Endothelial cell of umbilical vein (primary cell): ENCODE results near the gene STARD6.

ENCODE experiments used
- CTCF ChIP-seq, 2 donors: IDR thresholded peaks; 1 replicate in 1 of 2; 2 replicates in 1 of 2; pipeline ENCODE4 v1.5.1; 2011; ENCODE audit warnings: low read length in 2 of 2, mild to moderate bottlenecking in 2 of 2, moderate library complexity in 2 of 2, control low read depth in 1 of 2, inconsistent platforms in 1 of 2, low read depth in 1 of 2; ENCODE audit not compliant: insufficient read depth in 1 of 2; ENCODE audit errors: extremely low read depth in 1 of 2
- EZH2 ChIP-seq: IDR thresholded peaks from 2 replicates; pipeline ENCODE4 v1.6.1; 2012; ENCODE audit warnings: borderline replicate concordance, low read depth, mild to moderate bottlenecking, moderate library complexity, low read length, inconsistent platforms; ENCODE audit not compliant: severe bottlenecking
- FOS ChIP-seq: IDR thresholded peaks from 2 replicates; pipeline ENCODE4 v1.6.1; 2011; ENCODE audit warnings: mild to moderate bottlenecking, low read length, moderate library complexity, borderline replicate concordance; ENCODE audit not compliant: insufficient read depth
- GATA2 ChIP-seq: IDR thresholded peaks from 2 replicates; pipeline ENCODE4 v1.7.0; 2011; ENCODE audit warnings: low read depth, mild to moderate bottlenecking, moderate library complexity, mixed read lengths, low read length; ENCODE audit not compliant: insufficient read length, insufficient read depth
- JUN ChIP-seq: IDR thresholded peaks from 2 replicates; pipeline ENCODE4 v1.6.1; 2011; ENCODE audit warnings: borderline replicate concordance, low read depth; ENCODE audit not compliant: insufficient read length, insufficient read depth
- MAX ChIP-seq: IDR thresholded peaks from 2 replicates; pipeline ENCODE4 v1.6.1; 2011; ENCODE audit not compliant: insufficient read depth, insufficient read length
- POLR2A ChIP-seq: IDR thresholded peaks from 2 replicates; pipeline ENCODE4 v1.6.1; 2012; ENCODE audit warnings: low read depth, mild to moderate bottlenecking, control low read depth, low read length
- POLR2AphosphoS5 ChIP-seq: IDR thresholded peaks from 2 replicates; pipeline ENCODE4 v1.6.1; 2012; ENCODE audit warnings: low read depth, mild to moderate bottlenecking, control low read depth, low read length, moderate library complexity; ENCODE audit not compliant: insufficient read depth

GRCh38 chr18:54284981-54285785 lies 72.5 kb downstream of the STARD6 start:
- TF ChIP-seq CTCF (IDR thresholded peaks at IDR 0.05; ENCODE audit: extremely low read depth in 1 of 2, insufficient read depth in 1 of 2, low read depth in 1 of 2, low read length in 2 of 2): no peak
- no peak for TF ChIP-seq POLR2A
- TF ChIP-seq MAX: no peak
- no peak for TF ChIP-seq POLR2AphosphoS5
- no peak for TF ChIP-seq EZH2
- TF ChIP-seq GATA2: no peak
- peak; percentile 23 for TF ChIP-seq FOS
- TF ChIP-seq JUN: no peak
